ENCODE measurements around the gene HCK.

The HCK gene

DNA sequence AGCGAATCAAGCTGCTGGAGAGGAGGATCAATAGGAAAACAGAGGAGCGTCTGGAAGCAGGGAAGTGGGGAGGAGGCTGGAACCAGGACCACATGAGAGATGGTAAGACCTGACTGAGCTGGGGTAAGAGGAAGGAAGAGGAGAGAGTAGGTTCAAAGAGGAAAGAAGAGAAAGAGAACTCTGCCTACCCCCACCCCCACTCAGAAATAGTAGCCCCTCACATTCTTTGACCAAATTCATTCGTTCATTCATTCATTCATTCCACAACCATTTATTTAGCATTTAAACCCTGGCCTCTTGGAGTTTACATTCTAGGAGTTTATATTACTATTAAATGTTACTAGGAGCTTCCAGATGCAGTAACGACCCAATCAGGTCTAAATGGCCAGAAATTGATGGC is 15.8 kb upstream of the HCK start:
- no peak for FAIRE-seq
- no peak for DNase-seq (ENCODE audit: insufficient read length, low spot score)
- no peak for TF ChIP-seq CTCF (IDR thresholded peaks at IDR 0.05; ENCODE audit: insufficient read depth, missing control alignments)

GRCh38 chr20:32036716-32037485 is 15.1 kb upstream of the HCK start:
- FAIRE-seq (no peak), DNase-seq (ENCODE audit: insufficient read length, low spot score) (no peak)
- TF ChIP-seq CTCF (IDR thresholded peaks at IDR 0.05; ENCODE audit: insufficient read depth, missing control alignments), result no peak

GRCh38 chr20:32037929-32038328 is 14.1 kb upstream of the HCK start:
- TF ChIP-seq CTCF (IDR thresholded peaks at IDR 0.05; ENCODE audit: insufficient read depth, missing control alignments), result no peak
- DNase-seq (ENCODE audit: insufficient read length, low spot score) (no peak), FAIRE-seq (no peak)

- TF ChIP-seq CTCF (IDR thresholded peaks at IDR 0.05; ENCODE audit: insufficient read depth, missing control alignments), result no peak
- DNase-seq (ENCODE audit: insufficient read length, low spot score) (no peak), FAIRE-seq (no peak)
These were observed 11.7 kb upstream of the HCK start for GRCh38 chr20:32040142-32040953.

GRCh38 chr20:32045999-32046398 is 6.0 kb upstream of the HCK start:
- DNase-seq (ENCODE audit: insufficient read length, low spot score) (no peak), FAIRE-seq (no peak)
- no peak for TF ChIP-seq CTCF (IDR thresholded peaks at IDR 0.05; ENCODE audit: insufficient read depth, missing control alignments)

DNA sequence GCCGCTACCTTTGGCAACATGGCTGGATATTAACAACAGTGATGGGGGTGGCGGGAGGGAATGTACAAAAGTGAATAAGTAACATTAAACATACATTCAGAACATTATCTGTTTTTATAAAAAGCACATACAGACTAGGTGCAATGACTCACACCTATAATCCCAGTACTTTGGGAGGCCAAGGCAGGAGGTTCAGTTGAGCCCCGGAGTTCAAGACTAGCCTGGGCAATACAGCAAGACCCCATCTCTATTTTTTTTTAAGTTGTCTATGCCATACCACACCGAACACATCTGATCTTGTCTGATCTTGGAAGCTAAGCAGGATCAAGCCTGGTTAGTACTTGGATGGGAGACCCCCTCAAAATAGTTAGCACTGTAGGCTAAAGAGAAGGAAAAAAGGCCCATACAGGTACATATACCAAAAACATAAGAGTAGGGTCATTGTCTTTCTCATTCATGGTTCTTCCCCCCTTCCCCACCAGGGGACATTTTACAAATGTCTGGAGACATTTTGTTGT is 1.7 kb upstream of the HCK start:
- DNase-seq (ENCODE audit: insufficient read length, low spot score) (no peak), FAIRE-seq (no peak)
- TF ChIP-seq CTCF (IDR thresholded peaks at IDR 0.05; ENCODE audit: insufficient read depth, missing control alignments), result no peak

Measured in D721Med (cell line).